Measurements from ENCODE around the gene LRP3.
"Not testable (repeated sequence)": the region's sequence is repeated elsewhere in the genome, so short reads cannot be mapped to it uniquely, and the experiment has no call there.

The LRP3 gene

DNA sequence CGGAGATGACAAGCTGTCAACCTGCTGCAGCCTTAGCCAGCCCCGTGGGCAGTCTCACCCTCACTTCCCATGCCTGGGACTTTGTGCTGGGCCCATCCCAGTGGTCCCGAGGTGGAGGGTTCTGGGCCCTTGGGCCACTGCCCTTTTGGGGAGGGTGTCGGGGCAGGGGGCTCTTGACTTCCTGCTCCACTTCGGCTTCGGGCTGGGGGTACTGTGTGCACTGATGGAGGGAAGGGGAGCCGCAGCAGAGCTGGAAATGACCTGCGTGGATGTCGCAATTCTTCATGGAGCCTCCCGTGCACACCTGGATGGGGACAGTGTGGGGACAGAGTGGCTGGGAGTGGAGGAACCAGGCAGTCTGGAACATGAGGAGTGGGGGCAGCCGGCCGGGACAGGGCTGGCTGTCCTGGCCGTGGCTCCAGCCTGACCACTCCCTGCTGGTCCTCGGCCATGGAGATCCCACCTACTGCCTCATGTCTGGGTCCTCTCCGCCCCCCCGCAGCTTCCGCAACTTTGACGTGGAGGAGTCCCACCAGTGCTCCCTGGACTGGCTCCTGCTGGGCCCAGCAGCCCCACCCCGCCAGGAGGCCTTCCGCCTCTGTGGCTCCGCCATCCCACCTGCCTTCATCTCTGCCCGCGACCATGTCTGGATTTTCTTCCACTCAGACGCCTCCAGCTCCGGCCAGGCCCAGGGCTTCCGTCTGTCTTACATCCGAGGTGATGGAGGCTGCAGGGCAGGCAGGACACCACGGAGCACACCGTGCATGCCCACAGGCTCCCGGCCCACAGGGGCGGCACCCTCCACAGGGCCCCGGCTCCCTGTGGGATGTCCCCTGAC lies 10.2 kb downstream of the LRP3 start:
- no peak for DNase-seq

DNA sequence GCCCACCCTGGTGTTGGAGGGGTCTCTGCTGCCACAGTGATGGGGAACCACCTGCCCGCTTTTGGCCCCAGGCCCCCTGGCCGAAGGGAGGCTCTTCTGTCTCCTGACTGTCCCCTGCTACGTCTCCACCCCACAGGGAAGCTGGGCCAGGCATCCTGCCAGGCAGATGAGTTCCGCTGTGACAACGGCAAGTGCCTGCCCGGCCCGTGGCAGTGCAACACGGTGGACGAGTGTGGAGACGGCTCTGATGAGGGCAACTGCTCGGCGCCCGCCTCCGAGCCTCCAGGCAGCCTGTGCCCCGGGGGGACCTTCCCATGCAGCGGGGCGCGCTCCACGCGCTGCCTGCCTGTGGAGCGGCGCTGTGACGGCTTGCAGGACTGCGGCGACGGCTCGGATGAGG lies 11.0 kb downstream of the LRP3 start:
- DNase-seq: no peak

DNA sequence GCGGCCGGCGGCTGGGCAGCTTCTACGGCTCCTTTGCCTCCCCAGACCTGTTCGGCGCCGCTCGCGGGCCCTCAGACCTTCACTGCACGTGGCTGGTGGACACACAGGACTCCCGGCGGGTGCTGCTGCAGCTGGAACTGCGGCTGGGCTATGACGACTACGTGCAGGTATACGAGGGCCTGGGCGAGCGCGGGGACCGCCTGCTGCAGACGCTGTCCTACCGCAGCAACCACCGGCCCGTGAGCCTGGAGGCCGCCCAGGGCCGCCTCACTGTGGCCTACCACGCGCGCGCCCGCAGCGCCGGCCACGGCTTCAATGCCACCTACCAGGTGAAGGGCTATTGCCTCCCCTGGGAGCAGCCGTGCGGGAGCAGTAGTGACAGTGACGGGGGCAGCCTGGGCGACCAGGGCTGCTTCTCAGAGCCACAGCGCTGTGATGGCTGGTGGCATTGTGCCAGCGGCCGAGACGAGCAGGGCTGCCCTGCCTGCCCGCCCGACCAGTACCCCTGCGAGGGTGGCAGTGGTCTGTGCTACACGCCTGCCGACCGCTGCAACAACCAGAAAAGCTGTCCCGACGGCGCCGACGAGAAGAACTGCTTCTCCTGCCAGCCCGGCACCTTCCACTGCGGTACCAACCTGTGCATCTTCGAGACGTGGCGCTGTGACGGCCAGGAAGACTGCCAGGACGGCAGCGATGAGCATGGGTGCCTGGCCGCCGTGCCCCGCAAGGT lies 11.6 kb downstream of the LRP3 start:
- no peak for DNase-seq

DNA sequence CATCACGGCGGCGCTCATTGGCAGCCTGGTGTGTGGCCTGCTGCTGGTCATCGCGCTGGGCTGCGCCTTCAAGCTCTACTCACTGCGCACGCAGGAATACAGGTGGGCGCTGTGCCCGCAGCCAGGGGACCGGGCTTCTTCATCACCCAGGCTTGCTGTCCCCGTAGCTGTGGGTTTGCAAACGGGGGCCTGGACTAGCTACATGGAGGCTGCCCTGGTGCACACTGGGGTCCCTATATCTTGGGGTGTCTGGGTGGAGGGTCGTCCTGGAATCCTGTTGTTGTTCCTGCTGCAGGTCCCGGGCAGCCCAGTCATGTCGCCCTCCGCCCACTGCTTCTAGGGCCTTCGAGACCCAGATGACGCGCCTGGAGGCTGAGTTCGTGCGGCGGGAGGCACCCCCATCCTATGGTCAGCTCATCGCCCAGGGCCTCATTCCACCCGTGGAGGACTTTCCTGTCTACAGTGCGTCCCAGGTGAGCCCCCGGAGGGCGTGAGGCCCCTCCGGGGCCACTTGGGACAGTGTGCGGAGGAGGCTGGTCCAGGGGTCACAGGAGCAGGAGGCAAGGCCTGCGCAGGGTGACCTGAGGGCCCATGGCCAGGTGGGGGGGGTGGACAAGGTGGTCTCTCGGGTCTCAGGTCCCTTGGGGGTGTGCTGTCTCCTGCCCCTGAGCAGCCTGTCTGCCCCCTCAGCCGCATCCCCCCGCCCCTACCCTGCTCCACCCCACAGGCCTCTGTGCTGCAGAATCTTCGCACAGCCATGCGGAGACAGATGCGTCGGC lies 12.3 kb downstream of the LRP3 start:
- no peak for DNase-seq

DNA sequence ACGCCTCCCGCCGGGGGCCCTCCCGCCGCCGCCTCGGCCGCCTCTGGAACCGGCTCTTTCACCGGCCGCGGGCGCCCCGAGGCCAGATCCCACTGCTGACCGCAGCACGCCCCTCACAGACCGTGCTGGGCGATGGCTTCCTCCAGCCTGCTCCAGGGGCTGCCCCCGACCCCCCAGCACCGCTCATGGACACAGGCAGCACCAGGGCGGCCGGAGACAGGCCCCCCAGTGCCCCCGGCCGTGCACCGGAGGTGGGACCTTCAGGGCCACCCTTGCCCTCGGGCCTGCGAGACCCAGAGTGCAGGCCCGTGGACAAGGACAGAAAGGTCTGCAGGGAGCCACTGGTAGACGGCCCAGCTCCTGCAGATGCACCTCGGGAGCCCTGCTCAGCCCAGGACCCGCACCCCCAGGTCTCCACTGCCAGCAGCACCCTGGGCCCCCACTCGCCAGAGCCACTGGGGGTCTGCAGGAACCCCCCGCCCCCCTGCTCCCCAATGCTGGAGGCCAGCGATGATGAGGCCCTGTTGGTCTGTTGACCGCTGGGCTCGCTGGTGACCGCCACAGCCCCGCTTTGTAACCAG lies 13.0 kb downstream of the LRP3 start:
- no peak for DNase-seq

DNA sequence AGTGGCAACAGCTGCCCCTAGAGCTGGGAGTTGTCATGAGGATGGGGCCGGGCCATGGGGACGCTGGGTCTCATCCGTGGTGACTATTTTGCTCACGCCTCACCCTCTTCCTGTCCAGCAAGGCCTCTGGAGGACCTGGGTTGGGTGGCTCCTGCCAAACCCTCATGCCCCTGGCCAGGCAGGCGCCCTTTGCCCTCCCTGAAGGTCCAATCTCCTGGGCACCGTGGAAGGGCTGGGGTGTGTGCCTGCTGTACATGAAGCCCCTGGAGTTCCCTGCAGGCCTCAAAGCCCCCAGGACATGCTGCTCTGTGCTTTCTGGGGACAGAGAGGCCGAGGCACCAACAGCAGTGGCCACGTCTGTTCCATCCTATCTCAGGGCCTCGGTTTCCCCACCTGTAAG lies 13.8 kb downstream of the LRP3 start:
- DNase-seq: no peak

DNA sequence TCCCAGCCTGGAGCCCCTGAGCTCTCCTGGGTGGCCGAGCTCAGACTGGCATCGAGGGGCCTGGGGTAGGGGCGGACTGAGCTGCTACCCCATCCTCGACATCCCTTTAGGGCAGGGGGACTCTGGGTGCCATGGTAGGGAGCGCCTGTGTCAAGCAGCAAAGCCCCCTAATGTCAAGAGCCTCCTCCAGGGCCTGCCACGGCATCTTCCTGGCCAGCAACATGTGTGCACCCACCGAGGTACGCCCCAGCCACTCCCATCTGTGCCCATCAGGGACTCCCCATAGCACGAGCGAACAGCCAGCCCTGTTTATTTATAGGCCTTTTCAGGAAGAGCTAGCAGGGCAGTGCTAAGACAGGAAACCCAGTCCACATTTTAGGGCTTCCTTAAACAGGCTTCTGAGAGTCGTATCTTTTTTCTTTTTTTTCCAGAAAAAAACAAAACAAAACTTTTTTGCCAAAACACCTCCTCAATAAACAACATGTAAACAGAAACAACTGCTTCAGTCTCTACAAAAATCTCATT lies 14.3 kb downstream of the LRP3 start:
- no peak for DNase-seq

DNA sequence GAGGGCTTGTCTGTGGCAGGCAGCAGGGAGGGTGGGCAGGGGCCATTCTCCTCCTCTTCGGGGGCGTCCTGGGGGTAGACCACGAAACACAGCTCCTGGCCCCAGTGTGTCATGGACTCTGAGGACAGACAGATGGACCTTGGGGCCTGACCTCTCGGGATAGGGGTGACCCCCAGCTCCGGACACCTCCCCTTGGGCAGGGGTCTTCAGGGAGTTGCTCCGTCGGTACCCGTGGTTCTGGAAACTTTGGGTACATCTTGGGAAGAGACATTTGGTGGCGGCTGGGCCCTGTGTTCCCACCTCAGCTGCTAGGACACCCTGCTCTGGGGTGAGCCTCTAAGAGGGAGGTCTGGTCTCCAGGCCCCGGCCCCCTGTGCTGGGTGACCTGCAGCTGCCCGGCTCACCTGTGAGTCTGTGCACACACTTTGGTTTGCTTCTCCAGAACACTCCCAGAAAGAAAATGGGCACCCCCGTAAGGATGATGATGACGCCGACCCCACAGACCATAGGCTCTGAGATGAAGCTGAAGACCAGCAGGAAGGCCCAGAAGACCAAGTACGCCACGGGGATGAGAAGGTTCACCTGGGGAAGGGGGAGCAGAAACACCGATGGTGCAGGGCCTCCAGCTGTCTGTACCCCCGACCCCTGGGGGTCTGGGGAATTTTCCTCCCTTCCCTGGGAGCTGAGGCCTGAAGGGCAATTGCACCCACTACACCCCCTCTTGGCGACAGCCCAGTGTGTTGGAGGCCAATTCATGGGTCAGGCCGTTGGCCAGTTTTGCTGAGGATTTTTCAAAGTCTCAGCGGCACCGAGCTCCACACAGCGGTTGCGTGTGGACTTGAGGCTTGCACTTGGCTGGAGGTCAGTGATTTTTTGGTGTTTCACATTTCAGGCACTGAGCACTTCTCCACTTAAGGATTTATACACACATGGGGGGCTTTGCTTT lies 15.0 kb downstream of the LRP3 start:
- no peak for DNase-seq

DNA sequence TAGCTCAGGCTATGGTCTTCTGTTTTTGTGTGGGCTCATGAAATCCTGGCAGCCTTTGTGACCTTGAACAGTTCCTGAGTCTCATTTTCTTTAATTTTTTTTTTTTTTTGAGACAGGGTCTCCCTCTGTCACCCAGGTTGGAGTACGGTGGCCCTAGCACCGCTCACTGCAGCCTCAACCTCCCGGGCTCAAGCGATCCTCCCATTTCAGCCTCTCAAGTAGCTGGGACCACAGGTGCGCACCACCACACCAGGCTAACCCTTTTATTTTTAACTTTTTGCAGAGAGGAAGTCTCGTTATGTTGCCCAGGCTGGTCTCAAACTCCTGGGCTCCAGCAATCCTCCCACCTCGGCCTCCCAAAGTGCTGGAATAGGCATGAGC lies 15.7 kb downstream of the LRP3 start:
- DNase-seq: not testable (repeated sequence)

DNA sequence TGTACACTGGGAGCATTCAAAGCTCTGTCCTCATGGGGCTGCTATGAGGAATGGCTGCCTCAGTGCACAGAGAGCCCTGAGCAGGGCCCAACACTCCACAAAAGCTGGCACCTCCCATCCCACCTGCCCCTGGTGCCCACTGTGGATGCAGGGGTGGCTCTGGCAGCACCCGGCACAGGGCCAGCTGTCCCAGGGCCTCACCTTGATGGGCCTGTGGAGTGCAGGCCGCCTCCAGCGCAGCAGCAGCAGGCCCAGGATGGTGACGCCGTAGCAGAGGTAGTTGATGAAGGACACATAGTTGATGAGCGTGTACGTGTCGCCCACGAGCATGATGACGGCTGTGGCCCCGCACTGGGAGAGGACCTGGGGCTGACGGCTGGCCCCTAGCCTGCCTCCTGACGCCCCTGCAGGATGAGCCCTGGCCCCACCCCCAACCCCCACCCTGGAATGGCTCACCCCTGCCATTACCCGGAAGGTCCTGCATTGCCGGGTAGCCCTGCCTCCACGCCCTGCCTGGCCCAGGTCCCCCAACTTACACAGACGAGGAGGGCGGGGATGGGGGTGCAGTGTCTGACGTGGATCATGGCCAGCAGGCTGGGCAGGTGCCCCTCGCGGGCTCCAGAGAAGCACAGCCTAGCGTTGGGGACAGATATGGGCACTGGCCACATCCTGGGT lies 16.3 kb downstream of the LRP3 start:
- no peak for DNase-seq

DNA sequence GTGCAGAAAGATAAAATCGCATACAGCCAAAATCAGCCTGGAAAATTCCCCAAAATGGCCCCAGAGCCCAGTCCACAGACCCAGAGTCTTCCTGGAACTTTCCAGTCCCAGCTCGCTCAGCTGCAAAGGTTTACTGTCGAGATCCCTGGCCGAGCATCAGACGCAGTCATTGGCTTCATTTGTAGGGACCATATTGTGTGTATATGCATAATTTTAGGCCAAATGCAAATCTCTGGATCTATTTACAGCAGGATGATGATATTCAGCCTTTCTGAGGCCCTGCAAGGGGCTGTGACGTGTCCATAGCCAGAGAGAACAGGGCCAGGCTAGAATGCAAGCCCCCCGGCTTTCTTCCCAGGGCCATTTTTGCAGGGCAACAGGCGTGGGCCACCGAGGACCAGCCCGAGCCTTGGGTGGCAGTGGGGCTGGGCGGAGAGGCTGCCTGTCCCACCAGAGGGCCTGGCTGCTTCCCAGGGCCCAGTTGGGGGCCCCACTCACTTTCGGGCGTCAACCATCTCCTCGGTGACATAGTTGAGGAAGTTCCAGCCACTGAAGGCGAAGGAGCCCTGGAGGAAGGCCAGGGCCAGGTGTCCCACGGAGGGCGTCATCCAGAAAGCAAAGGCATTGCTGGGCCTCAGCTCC lies 17.8 kb downstream of the LRP3 start:
- no peak for DNase-seq

DNA sequence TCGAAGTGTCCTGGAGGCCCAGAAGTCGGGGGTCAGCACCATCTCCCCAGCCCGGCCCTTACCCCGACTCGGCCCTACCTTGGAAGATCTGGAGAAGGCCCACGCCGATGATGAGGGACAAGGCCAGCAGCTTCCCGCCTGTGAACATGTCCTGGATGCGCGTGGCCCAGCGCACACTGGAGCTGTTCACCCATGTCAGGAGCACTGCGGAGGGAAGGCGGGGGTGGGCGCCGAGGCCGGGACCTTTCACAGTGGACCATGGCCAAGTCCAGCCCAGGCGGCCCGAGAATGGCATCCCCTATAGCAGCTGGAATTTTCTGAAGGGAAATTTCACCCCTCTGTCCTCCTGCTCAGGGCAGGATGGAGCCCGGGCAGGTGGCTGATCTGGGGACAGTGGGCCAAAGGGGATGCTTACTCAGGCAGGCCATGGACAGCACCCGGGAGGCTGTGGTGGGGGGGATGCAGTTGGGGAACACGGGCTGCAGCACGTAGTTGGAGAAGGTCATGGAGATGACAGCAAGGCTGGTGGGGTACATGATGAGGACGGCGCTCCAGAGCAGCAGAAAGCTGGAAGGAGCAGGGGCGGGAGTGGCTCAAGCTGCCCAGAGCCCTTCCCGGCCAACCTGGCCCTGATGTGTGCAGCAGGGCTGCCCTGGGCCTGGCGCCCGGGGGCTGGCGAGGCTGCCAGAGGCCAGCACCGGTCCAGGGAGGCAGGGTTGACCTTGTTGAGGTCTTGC lies 18.5 kb downstream of the LRP3 start:
- DNase-seq: no peak

DNA sequence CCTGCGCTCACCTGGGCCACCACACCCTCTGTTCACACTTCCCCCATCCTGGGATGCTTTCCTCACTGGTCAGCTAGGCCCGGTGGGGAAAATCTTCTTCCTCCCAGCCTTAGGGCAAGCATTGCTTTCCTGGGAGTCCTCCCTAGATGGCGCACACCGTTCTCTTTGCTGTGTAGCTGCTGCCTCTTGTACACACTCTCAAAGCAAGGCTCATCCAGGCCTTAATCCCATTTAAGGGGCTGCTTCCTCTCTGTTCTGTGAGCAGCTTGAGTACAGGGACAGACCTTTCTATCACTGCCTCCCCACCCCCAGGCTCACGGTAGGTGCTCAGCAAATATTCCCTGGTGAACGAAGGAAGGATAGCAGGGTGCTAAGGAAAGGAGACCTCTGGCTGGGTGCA lies 20.5 kb downstream of the LRP3 start:
- peak; percentile 79 for DNase-seq

DNA sequence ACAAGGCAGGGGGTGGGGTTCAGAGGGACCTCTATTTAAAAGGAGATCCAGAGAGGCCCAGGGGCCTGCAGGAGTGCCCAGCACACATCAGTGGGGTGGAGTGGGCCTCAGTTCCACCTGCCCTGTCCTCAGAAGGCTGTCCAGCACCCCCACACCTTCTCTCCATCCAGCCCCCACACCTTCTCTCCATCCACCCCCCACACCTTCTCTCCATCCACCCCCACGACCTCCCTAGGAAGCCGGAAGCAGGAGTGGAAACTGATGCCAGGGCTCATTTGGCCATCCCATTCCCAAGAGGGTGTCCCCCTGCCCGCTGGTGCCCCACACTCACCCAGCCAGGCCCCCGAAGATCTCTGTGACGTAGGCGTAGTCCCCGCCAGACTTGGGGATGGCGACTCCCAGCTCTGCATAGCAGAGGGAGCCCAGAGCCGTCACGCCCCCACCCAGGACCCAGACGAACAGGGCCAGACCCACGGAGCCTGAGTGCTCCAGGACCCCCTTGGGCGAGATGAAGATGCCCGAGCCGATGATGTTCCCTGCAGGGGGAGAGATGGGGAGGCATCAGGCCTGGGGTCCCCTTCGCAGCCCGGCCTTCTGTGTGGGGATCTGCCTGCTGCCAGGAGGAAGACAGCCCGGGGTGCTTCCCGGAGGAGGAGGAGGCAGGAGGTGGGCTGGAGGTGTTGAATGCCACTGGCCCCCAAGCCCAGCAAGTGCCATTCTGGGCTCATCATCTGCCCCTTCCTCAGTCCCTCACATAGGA lies 21.5 kb downstream of the LRP3 start:
- no peak for DNase-seq

DNA sequence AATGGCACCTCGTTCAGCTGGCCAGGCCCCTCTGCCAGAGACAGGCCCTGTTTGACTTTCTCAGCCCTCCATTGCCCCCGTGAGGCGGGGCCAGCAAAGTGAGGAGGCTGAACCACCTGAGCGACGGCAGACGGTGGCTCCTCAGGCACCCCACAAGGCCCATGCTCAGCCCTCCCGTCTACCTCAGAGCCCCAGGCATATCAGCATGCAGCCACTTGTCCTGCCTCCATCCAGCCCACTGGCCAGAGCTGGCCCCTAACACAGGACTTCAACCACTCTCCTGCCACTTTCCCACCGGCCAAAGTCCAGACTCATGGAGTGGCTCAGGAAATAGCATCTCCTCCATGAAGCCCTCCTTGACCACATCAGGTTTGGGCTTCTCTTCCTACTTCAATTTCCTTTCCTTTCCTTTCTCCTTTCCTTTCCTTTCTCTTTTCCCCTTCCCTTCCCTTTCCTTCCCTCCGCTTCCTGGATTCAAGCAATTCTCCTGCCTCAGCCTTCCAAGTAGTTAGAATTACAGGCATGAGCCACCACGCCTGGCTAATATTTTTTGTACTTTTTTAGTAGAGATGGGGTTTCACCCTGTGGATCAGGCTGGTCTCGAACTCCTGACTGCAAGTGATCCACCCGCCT lies 22.2 kb downstream of the LRP3 start:
- no peak for DNase-seq

DNA sequence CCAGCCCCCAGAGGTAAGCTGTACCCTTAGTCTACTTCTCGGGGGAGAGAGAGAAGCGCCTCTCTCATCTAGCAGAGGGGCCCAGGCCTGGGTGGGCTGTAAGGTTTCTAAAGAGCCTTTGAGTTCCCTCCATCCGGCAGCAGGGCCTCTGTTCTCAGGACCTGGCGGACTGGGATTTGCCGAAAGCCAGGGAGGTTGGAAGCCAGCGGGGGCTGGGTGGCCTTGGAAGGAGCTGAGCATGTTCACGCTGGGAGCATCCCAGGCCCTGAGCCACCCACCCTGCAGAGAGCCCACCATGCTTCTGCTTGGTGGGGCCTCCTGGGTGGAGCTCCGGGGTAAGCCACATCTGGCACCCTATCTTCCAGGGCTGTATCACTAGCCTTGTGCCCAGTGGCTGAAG lies 23.8 kb downstream of the LRP3 start:
- no peak for DNase-seq

DNA sequence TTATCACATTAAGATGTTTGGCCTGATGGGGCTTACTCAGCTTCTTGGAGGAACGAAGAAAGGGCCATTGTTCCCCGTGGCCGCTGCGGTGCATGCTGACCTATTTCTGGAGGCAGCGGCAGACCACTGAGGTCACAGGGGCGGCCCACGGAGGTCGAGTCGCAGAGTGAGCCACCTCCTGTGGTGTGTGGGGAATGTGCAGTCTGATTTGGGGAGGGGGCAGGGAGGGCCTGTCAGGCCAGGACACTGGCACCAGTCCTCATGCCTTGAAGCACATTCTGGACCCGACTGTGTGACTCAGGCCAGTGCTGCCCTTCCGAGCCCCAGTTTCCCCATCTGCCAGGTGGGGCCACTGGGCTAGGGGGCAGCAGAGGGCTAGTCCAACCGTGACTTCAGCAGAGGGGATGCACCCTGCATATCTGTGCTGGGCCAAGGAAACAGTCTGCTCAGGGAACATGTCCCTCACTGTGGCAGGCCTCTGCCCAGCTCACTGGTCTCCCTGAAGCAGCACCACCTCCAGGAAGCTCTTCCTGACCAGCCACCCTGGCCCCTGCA lies 25.2 kb downstream of the LRP3 start:
- DNase-seq: no peak

DNA sequence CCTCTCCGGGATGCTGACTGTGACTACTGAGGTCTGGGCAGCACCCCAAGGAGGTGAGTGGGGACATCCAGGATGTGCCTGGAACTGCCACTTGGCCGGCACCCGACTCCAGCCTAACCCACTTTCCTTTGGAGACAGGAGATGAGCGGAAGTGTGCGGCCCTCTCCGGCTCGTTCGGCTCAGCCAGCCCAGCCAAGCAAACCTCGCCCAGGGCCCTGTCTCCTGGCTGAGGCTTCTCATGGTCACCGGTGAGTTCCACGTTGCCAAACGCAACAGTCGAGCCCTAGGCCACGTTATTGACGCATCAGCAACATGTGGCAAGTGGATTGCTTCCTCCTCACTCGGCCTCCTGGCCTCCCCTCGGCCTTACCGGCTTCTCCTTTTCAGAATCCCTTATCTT lies 26.0 kb downstream of the LRP3 start:
- DNase-seq: no peak

All from NCI-H524 treated with DMSO at 0.1 percent for 48 hours (cell line).